HEK293T (cell line): ENCODE results near the gene FOXO3.

Source experiments
- ELF4 ChIP-seq: fragments of 450-650 bp; IDR thresholded peaks from 2 replicates; pipeline ENCODE4 v1.6.1; 2017; ENCODE audit warnings: antibody characterized with exemption
- FOXA1 ChIP-seq: fragments of 450-650 bp; IDR thresholded peaks from 2 replicates; pipeline ENCODE4 v1.6.1; 2016; ENCODE audit warnings: mild to moderate bottlenecking
- FOXK2 ChIP-seq: fragments of 450-650 bp; IDR thresholded peaks from 2 replicates; pipeline ENCODE4 v1.6.1; 2016; ENCODE audit warnings: mild to moderate bottlenecking
- FOXM1 ChIP-seq: fragments of 450-650 bp; IDR thresholded peaks from 2 replicates; pipeline ENCODE4 v1.6.1; 2017; ENCODE audit warnings: mild to moderate bottlenecking, borderline replicate concordance
- SP1 ChIP-seq: fragments of 450-650 bp; IDR thresholded peaks from 2 replicates; pipeline ENCODE4 v1.6.1; 2017
- TARDBP ChIP-seq: fragments of 450-650 bp; IDR thresholded peaks from 2 replicates; pipeline ENCODE4 v1.6.1; 2016
- ZNF384 ChIP-seq: fragments of 450-650 bp; IDR thresholded peaks from 2 replicates; pipeline ENCODE4 v1.6.1; 2016

- TF ChIP-seq ZNF384 (no peak), TARDBP (no peak), FOXM1 (no peak), FOXA1 (no peak), ELF4 (no peak), SP1 (no peak), FOXK2 (no peak)
Observed at GRCh38 chr6:108711826-108712225, 151.1 kb downstream of the FOXO3 start.
